Aorta (tissue), 5 donors: ENCODE results near the gene FMNL3. TPM values are rescaled to one million over a fixed set of nuclear protein-coding genes. Genes with fewer than 3 reads are reported as not detected.
"Not testable (repeated sequence)": the region's sequence is repeated elsewhere in the genome, so short reads cannot be mapped to it uniquely, and the experiment has no call there.

Source experiments
- ATAC-seq: fragments of 200-7000 bp; cut with Tn5 transposase; one replicate; pipeline ENCODE4 v1.9.1; 2022; ENCODE audit warnings: moderate library complexity; ENCODE audit not compliant: low FRiP score
- DNase-seq, 2 donors: peaks; one replicate each; pipeline ENCODE4 v3.0.0-alpha.2; 2020
- H3K27ac ChIP-seq, 2 donors: one replicate each; pipeline ENCODE4 v1.5.1; 2013; ENCODE audit warnings: low read length in 2 of 2, mild to moderate bottlenecking in 2 of 2, moderate library complexity in 2 of 2, control low read depth in 1 of 2, inconsistent platforms in 1 of 2, low read depth in 1 of 2
- H3K27me3 ChIP-seq, 2 donors: one replicate each; pipeline ENCODE4 v1.6.1; 2013; ENCODE audit warnings: control low read depth in 1 of 2, low read length in 1 of 2, mild to moderate bottlenecking in 1 of 2, moderate library complexity in 1 of 2; ENCODE audit not compliant: insufficient read depth in 2 of 2, control insufficient read depth in 1 of 2
- H3K36me3 ChIP-seq, 2 donors: one replicate each; pipeline ENCODE4 v1.6.1; 2013; ENCODE audit warnings: control low read depth in 1 of 2, low read length in 1 of 2, mild to moderate bottlenecking in 1 of 2; ENCODE audit not compliant: insufficient read depth in 2 of 2, control insufficient read depth in 1 of 2
- H3K4me1 ChIP-seq, 2 donors: one replicate each; pipeline ENCODE4 v1.6.1; 2013; ENCODE audit warnings: low read length in 2 of 2, control low read depth in 1 of 2, mild to moderate bottlenecking in 1 of 2, moderate library complexity in 1 of 2; ENCODE audit not compliant: insufficient read depth in 2 of 2, control insufficient read depth in 1 of 2
- H3K4me3 ChIP-seq, 2 donors: one replicate each; pipeline ENCODE4 v1.5.1; 2013; ENCODE audit warnings: low read length in 2 of 2, control low read depth in 1 of 2, mild to moderate bottlenecking in 1 of 2
- H3K9me3 ChIP-seq: one replicate; pipeline ENCODE4 v1.6.1; 2013; ENCODE audit warnings: mild to moderate bottlenecking, low read length; ENCODE audit not compliant: control insufficient read depth
- WGBS, 2 donors: extraction: QIAGEN DNeasy Blood & Tissue Kit; methylation state at CpG; one replicate each; pipeline ENCODE4 v1.1.7; 2013; 5-methylcytosine and 5-hydroxymethylcytosine counted together
- intact Hi-C, 2 donors: fragments of 100-400 bp; cut with DNase I; formaldehyde crosslinking; loops; one replicate each; pipeline versions ENCODE4 v1.14.2 to v1.15.0; 2022
- polyA plus RNA-seq, 2 donors: library from polyadenylated mRNA; stranded (reverse); fragments of 200-250 nt; gene quantifications; one replicate each; pipeline ENCODE4 v1.2.3, GENCODE V29; 2013
- total RNA-seq, 2 donors: library from RNA; stranded (reverse); fragmentation: NEBNext Ultra II Directional; extraction: Animal tissue kit (Norgen Biotek cat#: 25700); gene quantifications; one replicate each; pipeline ENCODE4 v1.2.1, GENCODE V29; 2021
- donor health status: healthy with polysubstance abuse.
- donor health status: Bipolar disorder and iron deficiency.
- donor health status: DM: no; HTN: no; CAD: no.
- donor health status: DM: no; HTN: no; CAD: no.
- donor health status: DM: yes; HTN: yes; CAD: no.

Gene FMNL3
- total and polyA plus RNA-seq, 4 donors, result 6.5 to 53.9 (median 20.9) TPM

DNA sequence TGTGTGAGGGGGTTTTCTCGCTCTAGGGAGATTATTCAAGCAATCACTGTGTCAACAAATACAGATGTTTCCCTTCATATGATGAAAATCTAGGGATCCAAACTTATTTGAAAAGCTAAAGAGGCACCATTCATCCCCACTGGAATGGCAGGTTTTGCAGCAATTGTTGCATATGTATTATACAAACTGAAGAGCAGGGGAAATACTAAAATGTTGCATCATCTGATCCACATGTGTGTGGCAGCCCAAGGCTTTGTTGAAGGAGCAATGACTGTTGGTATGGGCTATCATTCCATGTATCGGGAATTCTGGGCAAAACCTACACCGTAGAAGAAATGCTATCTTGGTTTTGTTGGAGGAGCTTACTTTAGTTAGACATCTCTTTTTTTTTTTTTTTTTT, 87.9 kb downstream of the FMNL3 start:
- 73 to 89% methylated on average over 3 of the region's 3 CpGs for WGBS, 2 donors
- H3K4me1 ChIP-seq, result no peaks in the 10 kb centered on the region
- intact Hi-C loops, result no loop called here
- no peaks in the 10 kb centered on the region for H3K9me3 ChIP-seq
- DNase-seq (no peak), ATAC-seq (no peak)
- H3K27ac ChIP-seq, result no peak overlapping the region
- no peaks in the 10 kb centered on the region for H3K36me3 ChIP-seq
- H3K4me3 ChIP-seq, result no peak overlapping the region
- no peaks in the 10 kb centered on the region for H3K27me3 ChIP-seq

DNA sequence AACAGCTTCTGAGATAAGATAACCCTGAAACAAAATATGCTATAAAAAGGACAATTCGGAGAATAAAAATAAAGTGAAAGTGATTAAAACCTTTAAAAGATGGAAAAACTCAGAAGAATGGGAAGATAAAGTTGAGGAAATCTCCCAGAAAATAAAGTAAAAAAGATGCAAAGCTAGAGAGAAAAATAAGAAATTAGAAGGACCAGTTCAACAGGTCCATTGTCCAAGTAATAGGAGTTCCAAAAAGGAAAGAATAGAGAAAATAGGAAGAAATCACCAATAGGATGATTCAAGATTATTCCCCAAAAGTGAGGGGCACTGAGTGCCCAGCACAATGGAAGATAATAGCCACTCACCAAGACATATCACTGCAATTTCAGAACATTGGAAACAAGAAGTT, 88.6 kb downstream of the FMNL3 start:
- H3K9me3 ChIP-seq, result no peaks in the 10 kb centered on the region
- intact Hi-C loops, result no loop called here
- no peaks in the 10 kb centered on the region for H3K27me3 ChIP-seq
- 24 to 32% methylated on average over 1 of the region's 1 CpG for WGBS, 2 donors
- DNase-seq, result no peak
- ATAC-seq, result no peak
- H3K4me1 ChIP-seq, result no peaks in the 10 kb centered on the region
- no peaks in the 10 kb centered on the region for H3K36me3 ChIP-seq
- H3K27ac ChIP-seq, result no peak overlapping the region
- H3K4me3 ChIP-seq, result no peak overlapping the region

DNA sequence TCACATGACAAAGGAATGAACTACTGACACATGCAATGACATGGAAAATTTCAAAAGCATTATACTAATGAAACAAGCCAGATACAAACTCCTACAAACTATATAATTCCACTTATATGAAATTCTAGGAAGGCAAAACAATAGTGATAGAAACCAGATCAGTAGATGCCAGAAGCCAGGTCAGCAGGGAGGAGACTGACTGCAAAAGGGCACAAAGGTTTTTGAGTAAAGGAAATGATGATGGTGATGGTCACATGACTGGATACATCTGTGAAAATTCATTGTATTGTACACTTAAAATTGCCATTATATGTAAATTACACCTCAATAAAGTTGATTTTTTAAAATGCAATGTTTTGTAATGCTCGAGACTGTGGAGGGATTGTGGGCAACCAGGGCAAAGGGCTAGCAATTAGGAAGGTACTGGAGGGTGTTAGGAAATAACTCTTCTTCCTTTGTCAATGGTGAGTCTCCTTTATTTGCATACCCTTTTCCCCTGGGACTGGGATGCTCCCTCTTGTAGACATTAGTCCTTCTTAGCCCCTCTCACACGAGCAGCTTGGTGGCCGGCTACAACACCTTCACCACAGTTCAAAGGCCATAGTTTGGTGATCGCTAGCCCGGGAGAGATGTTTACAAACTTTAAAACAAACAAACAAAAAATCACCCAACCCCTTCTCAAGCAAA, 90.5 kb downstream of the FMNL3 start:
- H3K4me3 ChIP-seq, result no peak overlapping the region
- 48 to 56% methylated on average over 5 of the region's 5 CpGs for WGBS, 2 donors
- intact Hi-C loops, result no loop called here

DNA sequence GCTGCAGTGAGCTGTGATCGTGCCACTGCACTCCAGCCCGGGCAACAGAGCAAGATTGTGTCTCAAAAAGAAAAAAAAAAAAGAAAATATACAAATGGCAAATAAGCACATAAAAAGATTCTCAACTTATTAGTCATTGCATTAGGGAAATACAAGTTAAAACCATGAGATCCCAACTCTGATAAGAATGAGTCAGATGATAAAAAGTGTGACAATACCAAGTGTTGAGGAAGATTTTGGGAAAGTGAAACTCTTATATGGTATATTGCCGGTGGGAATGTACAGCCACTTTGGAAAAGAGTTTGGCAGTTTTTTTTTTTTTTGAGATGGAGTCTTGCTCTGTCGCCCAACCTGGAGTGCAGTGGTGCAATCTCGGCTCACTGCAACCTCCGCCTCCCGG, 91.5 kb downstream of the FMNL3 start:
- no peak overlapping the region for H3K4me3 ChIP-seq
- DNase-seq (no peak), ATAC-seq (no peak)
- no peaks in the 10 kb centered on the region for H3K9me3 ChIP-seq
- no peaks in the 10 kb centered on the region for H3K27me3 ChIP-seq
- H3K27ac ChIP-seq, result no peak overlapping the region
- H3K36me3 ChIP-seq, result no peaks in the 10 kb centered on the region
- WGBS, 2 donors, result 92 to 94% methylated on average over 7 of the region's 7 CpGs
- intact Hi-C loops, result no loop called here
- no peaks in the 10 kb centered on the region for H3K4me1 ChIP-seq

More for the DNA sequence above, 90.5 kb downstream of the FMNL3 start:
- no peaks in the 10 kb centered on the region for H3K36me3 ChIP-seq
- DNase-seq (no peak), ATAC-seq (no peak)
- no peaks in the 10 kb centered on the region for H3K27me3 ChIP-seq
- H3K9me3 ChIP-seq, result no peaks in the 10 kb centered on the region
- no peaks in the 10 kb centered on the region for H3K4me1 ChIP-seq
- H3K27ac ChIP-seq, result no peak overlapping the region

DNA sequence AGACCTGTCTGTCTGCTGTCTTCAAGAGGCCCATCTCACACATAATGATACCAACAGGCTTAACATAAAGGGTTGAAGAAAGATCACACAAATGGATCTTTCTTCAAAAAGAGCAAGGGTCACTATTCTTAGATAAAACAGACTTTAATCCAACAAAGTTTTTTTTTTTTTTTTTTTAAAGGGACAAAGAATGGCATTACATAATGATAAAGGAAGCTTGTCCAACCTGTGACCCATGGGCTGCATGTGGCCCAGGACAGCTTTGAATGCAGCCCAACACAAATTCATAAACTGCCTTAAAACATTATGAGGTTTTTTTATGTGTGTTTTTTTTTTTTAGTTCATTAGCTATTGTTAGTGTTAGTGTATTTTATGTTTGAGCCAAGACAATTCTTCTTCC, 95.0 kb downstream of the FMNL3 start:
- DNase-seq, result no peak
- no peaks in the 10 kb centered on the region for H3K27me3 ChIP-seq
- no peak overlapping the region for H3K4me3 ChIP-seq
- no peaks in the 10 kb centered on the region for H3K9me3 ChIP-seq
- H3K4me1 ChIP-seq, result no peaks in the 10 kb centered on the region
- intact Hi-C loops, result no loop called here
- no peak overlapping the region for H3K27ac ChIP-seq
- no peaks in the 10 kb centered on the region for H3K36me3 ChIP-seq
- no peak for ATAC-seq

DNA sequence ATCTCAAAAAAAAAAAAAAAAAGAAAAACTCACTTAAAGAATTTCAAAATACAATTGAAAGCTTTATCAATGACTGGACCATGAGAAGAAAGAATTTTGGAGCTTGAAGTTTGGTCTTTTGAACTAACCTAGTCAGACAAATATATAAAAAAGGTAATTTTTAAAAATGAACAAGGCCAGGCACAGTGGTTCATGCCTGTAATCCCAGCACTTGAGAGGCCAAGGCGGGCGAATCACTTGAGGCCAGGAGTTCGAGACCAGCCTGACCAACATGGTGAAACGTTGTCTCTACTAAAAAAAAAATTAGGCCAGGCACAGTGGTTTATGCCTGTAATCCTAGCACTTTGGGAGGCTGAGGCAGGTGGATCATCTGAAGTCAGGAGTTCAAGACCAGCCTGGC, 96.4 kb downstream of the FMNL3 start:
- H3K9me3 ChIP-seq, ATAC-seq, H3K27me3 ChIP-seq, H3K36me3 ChIP-seq, intact Hi-C loops, DNase-seq, H3K4me1 ChIP-seq, H3K4me3 ChIP-seq, H3K27ac ChIP-seq: not testable (repeated sequence)
- 96% methylated on average over 4 of the region's 4 CpGs for WGBS, 2 donors

DNA sequence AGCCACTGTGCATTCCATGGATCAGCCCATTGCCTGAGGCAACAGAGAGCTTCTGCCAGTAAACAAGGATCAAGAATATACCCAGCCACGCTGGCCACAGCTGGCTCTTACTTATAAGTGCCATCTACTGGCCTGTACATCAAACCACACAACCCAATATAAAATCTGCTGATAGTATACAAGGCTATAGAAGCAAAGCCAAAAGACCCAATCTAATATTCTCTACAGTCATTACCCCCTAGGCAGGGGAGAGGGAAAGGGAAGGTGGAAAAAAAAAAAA, 97.4 kb downstream of the FMNL3 start:
- 74 to 91% methylated on average over 1 of the region's 1 CpG for WGBS, 2 donors
- no peaks in the 10 kb centered on the region for H3K27me3 ChIP-seq
- intact Hi-C loops, result no loop called here

DNA sequence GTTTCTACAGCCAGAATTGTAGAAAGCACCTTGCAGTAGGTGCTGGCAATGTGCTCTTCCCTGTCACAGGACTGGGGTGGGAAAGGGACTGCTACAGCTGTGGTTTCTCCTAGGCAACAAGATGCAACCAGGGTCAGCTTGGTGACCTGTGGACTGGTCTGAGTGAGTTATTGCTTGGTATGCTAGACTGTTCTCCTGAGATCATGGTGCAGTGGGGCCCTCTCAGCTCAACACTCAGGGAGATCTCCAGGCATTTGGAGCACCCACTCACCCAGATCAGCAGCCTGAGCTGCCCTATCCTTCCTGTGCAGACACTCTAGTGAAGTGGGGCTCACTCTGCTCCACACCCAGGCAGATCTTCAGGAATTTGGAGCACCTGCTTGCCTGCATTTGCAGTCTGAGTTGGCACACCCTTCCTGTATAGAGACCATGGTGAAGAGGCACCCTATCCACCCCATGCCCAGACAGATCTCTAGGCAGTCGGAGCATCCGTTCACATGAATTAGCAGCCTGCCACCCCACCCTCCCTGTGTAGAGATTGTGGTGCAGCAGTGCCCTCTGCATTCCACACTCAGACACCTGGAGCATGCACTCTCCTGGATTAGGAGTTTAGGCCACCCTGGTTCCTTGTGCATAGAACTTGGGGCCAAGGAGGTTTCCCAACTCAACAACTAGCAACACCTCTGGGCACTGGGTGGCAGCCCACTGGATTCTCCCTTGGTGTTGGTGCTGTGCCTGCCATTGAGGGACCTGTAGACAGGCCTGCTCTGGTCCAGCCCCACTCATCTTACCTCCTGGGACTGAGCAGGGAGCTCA, 97.9 kb downstream of the FMNL3 start:
- Histone ChIP-seq H3K4me1 (no peaks in the 10 kb centered on the region), H3K27me3 (no peaks in the 10 kb centered on the region), H3K27ac (no peak overlapping the region), H3K9me3 (no peaks in the 10 kb centered on the region), H3K36me3 (no peaks in the 10 kb centered on the region), H3K4me3 (no peak overlapping the region)
- ATAC-seq, result no peak
- DNase-seq, result no peak
- intact Hi-C loops, result no loop called here
- 93 to 95% methylated on average over 2 of the region's 2 CpGs for WGBS, 2 donors

More for the DNA sequence above, 97.4 kb downstream of the FMNL3 start:
- Histone ChIP-seq H3K27ac (no peak overlapping the region), H3K4me3 (no peak overlapping the region), H3K36me3 (no peaks in the 10 kb centered on the region), H3K4me1 (no peaks in the 10 kb centered on the region), H3K9me3 (no peaks in the 10 kb centered on the region)
- DNase-seq (no peak), ATAC-seq (no peak)

DNA sequence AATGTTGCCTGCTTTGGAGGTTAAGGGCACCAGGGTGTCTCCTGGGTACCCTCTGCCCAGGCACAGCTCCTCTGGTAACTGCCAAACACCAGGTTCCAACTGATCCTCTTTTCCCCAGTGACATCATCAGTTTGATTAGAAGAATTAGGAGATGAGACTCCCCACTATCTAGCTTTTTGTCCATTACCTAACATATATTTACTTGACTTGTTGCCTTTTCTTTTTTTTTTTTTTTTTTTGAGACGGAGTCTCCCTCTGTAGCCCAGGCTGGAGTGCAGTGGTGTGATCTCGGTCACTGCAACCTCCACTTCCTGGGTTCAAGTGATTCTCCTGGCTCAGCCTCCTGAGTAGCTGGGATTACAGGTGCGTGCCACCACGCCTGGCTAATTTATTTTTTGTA, 101.7 kb downstream of the FMNL3 start, which contains the start of gene FAM186B:
FAM186B (minus strand) TSS at position 101 of the 400 bp plus-strand sequence. CDS start 162 bp downstream, outside the sequence.
- WGBS, 2 donors, result 94 to 99% methylated on average over 3 to 4 of the region's 4 CpGs
- intact Hi-C loops, H3K9me3 ChIP-seq, H3K4me1 ChIP-seq, DNase-seq, H3K36me3 ChIP-seq, ATAC-seq, H3K27me3 ChIP-seq, H3K27ac ChIP-seq, H3K4me3 ChIP-seq: not testable (repeated sequence)
